OCI-LY7 (cell line): ENCODE results near the gene AIFM1. TPM values are rescaled to one million over a fixed set of nuclear protein-coding genes. Genes with fewer than 3 reads are reported as not detected.

Experiments used
- BruUV-seq: library from RNA; stranded (reverse); fragments of 400-500 nt; replicated peaks from 2 replicates; lab custom pipeline; 2021; lab: Mats Ljungman, UMichigan
- CTCF ChIA-PET: fragments of 300-600 bp; sonication (Branson Sonifier 250); formaldehyde crosslinking; loops from one replicate; lab custom pipeline; 2022; ENCODE audit warnings: antibody characterized with exemption; ENCODE audit not compliant: unreplicated experiment; lab: Charles Lee
- POLR2A ChIA-PET: fragments of 300-600 bp; sonication (Branson Sonifier 250); formaldehyde crosslinking; loops from one replicate; lab custom pipeline; 2022; ENCODE audit warnings: antibody characterized with exemption; lab: Charles Lee
- DNase-seq: peaks from one replicate; pipeline ENCODE4 v3.0.0-alpha.2; 2015; ENCODE audit warnings: low spot score
- H2AFZ ChIP-seq: fragments of 200-600 bp; sonication (generic), shearing (Covaris generic); 2 replicates; pipeline ENCODE4 v1.6.1; 2014; ENCODE audit warnings: mild to moderate bottlenecking, antibody characterized with exemption, low read length, moderate library complexity
- H3K27ac ChIP-seq: fragments of 200-600 bp; sonication (generic); 2 replicates; pipeline ENCODE4 v1.5.1; 2014; ENCODE audit warnings: mixed run types, low read depth, mild to moderate bottlenecking, moderate library complexity, low read length, inconsistent platforms; ENCODE audit not compliant: poor library complexity, severe bottlenecking
- H3K36me3 ChIP-seq: fragments of 200-600 bp; sonication (generic); 2 replicates; pipeline ENCODE4 v1.6.1; 2014; ENCODE audit warnings: mild to moderate bottlenecking, antibody characterized with exemption, low read length, moderate library complexity, mixed read lengths; ENCODE audit not compliant: insufficient read depth
- H3K4me1 ChIP-seq: fragments of 200-600 bp; sonication (generic); 2 replicates; pipeline ENCODE4 v1.5.1; 2014; ENCODE audit warnings: mild to moderate bottlenecking, low read length; ENCODE audit not compliant: insufficient read depth, poor library complexity, severe bottlenecking
- H3K4me2 ChIP-seq: fragments of 200-600 bp; sonication (generic); 2 replicates; pipeline ENCODE4 v1.6.1; 2014; ENCODE audit warnings: mild to moderate bottlenecking, low read length
- H3K4me3 ChIP-seq: fragments of 200-600 bp; sonication (generic); 2 replicates; pipeline ENCODE4 v1.5.1; 2014; ENCODE audit warnings: mild to moderate bottlenecking, low read depth, low read length; ENCODE audit not compliant: poor library complexity, severe bottlenecking
- H3K79me2 ChIP-seq: fragments of 200-600 bp; sonication (generic); 2 replicates; pipeline ENCODE4 v1.6.1; 2016; ENCODE audit warnings: low read depth, mild to moderate bottlenecking, low read length, moderate library complexity, mixed read lengths; ENCODE audit not compliant: insufficient read depth
- H3K9me2 ChIP-seq: fragments of 200-600 bp; sonication (generic); 2 replicates; pipeline ENCODE4 v1.6.1; 2016; ENCODE audit warnings: mild to moderate bottlenecking, low read length, mixed read lengths; ENCODE audit not compliant: insufficient read depth
- H3K9me3 ChIP-seq: fragments of 200-600 bp; sonication (generic); 2 replicates; pipeline ENCODE4 v1.6.1; 2014; ENCODE audit warnings: mild to moderate bottlenecking, mixed run types, low read length, mixed read lengths
- H4K20me1 ChIP-seq: fragments of 200-600 bp; sonication (generic); 2 replicates; pipeline ENCODE4 v1.6.1; 2014; ENCODE audit warnings: mild to moderate bottlenecking, antibody characterized with exemption, low read length, moderate library complexity, mixed read lengths; ENCODE audit not compliant: insufficient read depth
- EZH2phosphoT487 ChIP-seq: fragments of 200-600 bp; sonication (generic); IDR thresholded peaks from 2 replicates; pipeline ENCODE4 v1.6.1; 2018; ENCODE audit warnings: low read depth, borderline replicate concordance, mild to moderate bottlenecking, mixed run types, antibody characterized with exemption, low read length, moderate library complexity, mixed read lengths
- intact Hi-C: fragments of 100-400 bp; cut with micrococcal nuclease; formaldehyde crosslinking; loops from one replicate; pipeline ENCODE4 v1.10.0; 2022; ENCODE audit not compliant: unreplicated experiment
- total RNA-seq, 2 experiments: library from RNA; depleted of rRNA in 1 of 2; stranded (reverse); fragments of >200 nt in 1 of 2; shearing (Covaris generic) in 1 of 2; gene quantifications; 2 replicates each; pipeline ENCODE4 v1.2.3, GENCODE V29; 2014 to 2022
- TF ChIP-seq, protein P1 (sequence below): fragments of 200-600 bp; sonication (generic); conservative IDR thresholded peaks from 2 replicates; pipeline ENCODE4 v1.5.1; 2014; ENCODE audit warnings: mild to moderate bottlenecking, antibody characterized with exemption, low read length, moderate library complexity, mixed read lengths

The AIFM1 gene
- total RNA-seq, 2 experiments from 2014 or later = 23.1 to 45.7 TPM

DNA sequence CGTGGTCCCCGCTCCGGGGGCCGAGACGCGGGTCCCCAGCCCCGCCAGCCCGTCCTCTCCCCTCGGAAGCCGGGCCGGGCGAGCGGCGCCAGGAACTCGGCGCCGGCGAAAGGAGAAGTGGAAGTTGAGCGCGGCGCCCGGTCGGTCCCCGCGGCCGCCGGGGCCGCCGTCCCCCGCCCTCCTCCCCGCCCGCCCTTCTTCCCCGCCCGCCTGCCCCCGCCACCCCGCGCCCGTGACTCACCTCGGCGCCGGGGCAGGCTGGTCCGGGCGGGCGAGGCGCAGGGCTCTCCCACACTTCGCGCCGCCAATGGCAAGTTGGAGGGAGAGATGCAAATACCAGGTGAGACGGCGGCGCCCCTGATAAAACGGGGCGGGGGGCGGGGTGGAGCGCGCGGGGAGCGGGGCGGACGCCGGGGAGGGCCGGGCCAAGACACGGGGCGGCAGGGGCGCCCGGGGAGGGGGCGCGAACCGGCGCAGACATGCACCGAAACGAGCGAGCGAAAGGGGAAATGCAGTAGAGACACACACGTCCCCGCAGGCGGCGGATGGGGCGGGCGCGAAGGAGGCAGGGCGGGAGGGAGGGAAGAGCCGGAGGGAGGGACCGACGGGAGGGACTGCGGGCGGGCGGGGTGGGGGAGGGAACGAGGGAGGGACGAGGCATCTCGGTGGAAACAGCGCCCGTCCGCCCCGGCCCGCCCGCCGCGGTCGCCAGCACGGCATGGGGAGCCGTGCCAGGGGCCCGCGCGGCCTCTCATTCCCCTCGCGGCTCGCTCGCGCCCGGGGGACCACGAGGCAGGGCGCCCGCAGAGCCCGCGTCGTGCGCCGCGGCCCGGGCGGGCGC lies 55.0 kb downstream of the AIFM1 start, which contains the start of gene ELF4:
ELF4 (minus strand) TSS at position 119 of the 841 bp plus-strand sequence. CDS start 29,167 bp downstream, outside the sequence.
- peak within 1 kb of the TSS; percentile 86; the same call in 1 of the 2 replicates for H2AFZ ChIP-seq
- H3K4me3 ChIP-seq = peak within 1 kb of the TSS; percentile 85
- BruUV-seq = no TSS peak
- H3K4me1 ChIP-seq = peaks cover 19% of the 10 kb centered on the region
- H3K27ac ChIP-seq = peak within 1 kb of the TSS; percentile 74
- no peaks in the 10 kb centered on the region for H3K9me2 ChIP-seq
- POLR2A ChIA-PET = interaction anchor here (0.6 to 2.8 kb wide), 2 partner anchors 29 to 41 kb away, joined by 3 to 12 read pairs; no protein-coding TSS in a partner anchor
- H3K79me2 ChIP-seq = peaks cover 31% of the 10 kb centered on the region; the same call in 1 of the 2 replicates
- intact Hi-C loops = loop anchor here (1.0 kb wide), 2 partner anchors 25 to 56 kb away; no protein-coding TSS in a partner anchor
- CTCF ChIA-PET = interaction anchor here (0.6 to 1.7 kb wide), 2 partner anchors 26 to 29 kb away, joined by 3 to 5 read pairs; no protein-coding TSS in a partner anchor
- no peaks in the 10 kb centered on the region for H3K36me3 ChIP-seq
- TF ChIP-seq, protein P1, sequence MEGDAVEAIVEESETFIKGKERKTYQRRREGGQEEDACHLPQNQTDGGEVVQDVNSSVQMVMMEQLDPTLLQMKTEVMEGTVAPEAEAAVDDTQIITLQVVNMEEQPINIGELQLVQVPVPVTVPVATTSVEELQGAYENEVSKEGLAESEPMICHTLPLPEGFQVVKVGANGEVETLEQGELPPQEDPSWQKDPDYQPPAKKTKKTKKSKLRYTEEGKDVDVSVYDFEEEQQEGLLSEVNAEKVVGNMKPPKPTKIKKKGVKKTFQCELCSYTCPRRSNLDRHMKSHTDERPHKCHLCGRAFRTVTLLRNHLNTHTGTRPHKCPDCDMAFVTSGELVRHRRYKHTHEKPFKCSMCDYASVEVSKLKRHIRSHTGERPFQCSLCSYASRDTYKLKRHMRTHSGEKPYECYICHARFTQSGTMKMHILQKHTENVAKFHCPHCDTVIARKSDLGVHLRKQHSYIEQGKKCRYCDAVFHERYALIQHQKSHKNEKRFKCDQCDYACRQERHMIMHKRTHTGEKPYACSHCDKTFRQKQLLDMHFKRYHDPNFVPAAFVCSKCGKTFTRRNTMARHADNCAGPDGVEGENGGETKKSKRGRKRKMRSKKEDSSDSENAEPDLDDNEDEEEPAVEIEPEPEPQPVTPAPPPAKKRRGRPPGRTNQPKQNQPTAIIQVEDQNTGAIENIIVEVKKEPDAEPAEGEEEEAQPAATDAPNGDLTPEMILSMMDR = no peak
- no peak for TF ChIP-seq EZH2phosphoT487
- no peaks in the 10 kb centered on the region for H3K9me3 ChIP-seq
- DNase-seq = peak; percentile 64
- no peaks in the 10 kb centered on the region for H4K20me1 ChIP-seq
- peak within 1 kb of the TSS; percentile 95 for H3K4me2 ChIP-seq

DNA sequence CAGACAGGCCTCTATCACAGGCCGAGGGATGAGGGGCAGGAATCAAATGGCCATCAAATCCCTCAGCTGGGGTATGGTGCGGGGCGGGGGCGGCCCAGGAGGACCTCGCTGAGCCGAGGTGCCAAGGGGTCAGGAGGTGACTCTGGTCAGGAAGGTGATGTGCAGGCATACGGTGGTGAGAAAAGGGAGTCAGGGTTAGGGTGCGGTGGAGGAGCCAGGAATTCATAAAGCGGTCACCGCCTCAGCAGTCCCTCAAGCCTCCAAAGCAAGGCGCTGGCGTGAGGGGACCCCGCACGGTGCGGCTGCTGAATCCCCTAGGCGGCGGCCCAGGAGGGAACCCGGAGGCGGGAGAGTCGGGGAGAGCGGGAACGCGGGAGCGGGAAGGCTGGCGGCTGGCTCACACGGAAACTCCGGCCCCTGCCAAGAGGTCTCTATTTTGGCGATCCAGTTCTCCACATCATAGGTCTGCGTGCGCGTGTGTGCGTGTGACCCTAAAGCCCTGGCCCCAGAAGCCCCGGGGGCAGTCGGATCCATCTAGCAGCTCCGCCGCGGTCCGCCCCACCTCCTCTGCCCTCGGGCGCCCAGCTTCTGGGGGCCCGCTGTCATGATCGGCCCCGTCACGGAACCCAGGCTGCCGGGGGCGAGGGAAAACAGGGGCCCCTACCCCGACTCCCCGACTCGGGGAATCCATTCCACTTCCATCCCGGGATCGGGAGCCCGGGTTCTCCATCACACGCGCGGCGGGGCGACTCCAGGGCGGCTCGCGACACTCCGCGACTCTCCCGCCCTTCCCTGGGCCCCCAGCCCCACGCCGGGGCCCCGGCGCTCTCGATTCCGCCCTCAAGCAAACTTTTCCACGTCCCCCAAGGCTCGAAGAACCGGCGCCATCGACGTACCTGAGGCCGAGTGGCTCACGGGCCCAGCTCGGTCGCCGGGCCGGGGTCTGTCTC lies 55.9 kb downstream of the AIFM1 start:
- BruUV-seq = no TSS peak
- no peaks in the 10 kb centered on the region for H3K9me2 ChIP-seq
- POLR2A ChIA-PET = interaction anchor here (0.6 to 2.8 kb wide), 7 partner anchors 9 to 537 kb away, joined by 3 to 12 read pairs (median 3); no protein-coding TSS in a partner anchor
- peak overlapping the region; percentile 95 for H3K4me2 ChIP-seq
- H3K27ac ChIP-seq = peak overlapping the region; percentile 74
- CTCF ChIA-PET = interaction anchor here (1.0 to 1.7 kb wide), 2 partner anchors 23 to 25 kb away, joined by 5 read pairs; no protein-coding TSS in a partner anchor
- peak overlapping the region; percentile 85 for H3K4me3 ChIP-seq
- H3K4me1 ChIP-seq = peaks cover 19% of the 10 kb centered on the region
- peak overlapping the region; percentile 46; the same call in 1 of the 2 replicates for H2AFZ ChIP-seq
- H3K9me3 ChIP-seq = no peaks in the 10 kb centered on the region
- TF ChIP-seq, protein P1 = no peak
- no peak for TF ChIP-seq EZH2phosphoT487
- 0 out of 2 replicates have a peak, but pooled peaks cover 4% of the 10 kb centered on the region for H3K36me3 ChIP-seq
- intact Hi-C loops = loop anchor here (1.0 kb wide), 3 partner anchors 17 to 57 kb away; no protein-coding TSS in a partner anchor
- H3K79me2 ChIP-seq = peaks cover 31% of the 10 kb centered on the region; the same call in 1 of the 2 replicates
- peak; percentile 35 for DNase-seq
- H4K20me1 ChIP-seq = no peaks in the 10 kb centered on the region
